ENCODE results near the gene FANCM. TPM values are rescaled to one million over a fixed set of nuclear protein-coding genes. Genes with fewer than 3 reads are reported as not detected.

The FANCM gene
- polyA plus RNA-seq, 1 donor (not counting 4 experiments of a cell fraction or from before 2014, with no cell fraction given): 6.0 TPM

DNA sequence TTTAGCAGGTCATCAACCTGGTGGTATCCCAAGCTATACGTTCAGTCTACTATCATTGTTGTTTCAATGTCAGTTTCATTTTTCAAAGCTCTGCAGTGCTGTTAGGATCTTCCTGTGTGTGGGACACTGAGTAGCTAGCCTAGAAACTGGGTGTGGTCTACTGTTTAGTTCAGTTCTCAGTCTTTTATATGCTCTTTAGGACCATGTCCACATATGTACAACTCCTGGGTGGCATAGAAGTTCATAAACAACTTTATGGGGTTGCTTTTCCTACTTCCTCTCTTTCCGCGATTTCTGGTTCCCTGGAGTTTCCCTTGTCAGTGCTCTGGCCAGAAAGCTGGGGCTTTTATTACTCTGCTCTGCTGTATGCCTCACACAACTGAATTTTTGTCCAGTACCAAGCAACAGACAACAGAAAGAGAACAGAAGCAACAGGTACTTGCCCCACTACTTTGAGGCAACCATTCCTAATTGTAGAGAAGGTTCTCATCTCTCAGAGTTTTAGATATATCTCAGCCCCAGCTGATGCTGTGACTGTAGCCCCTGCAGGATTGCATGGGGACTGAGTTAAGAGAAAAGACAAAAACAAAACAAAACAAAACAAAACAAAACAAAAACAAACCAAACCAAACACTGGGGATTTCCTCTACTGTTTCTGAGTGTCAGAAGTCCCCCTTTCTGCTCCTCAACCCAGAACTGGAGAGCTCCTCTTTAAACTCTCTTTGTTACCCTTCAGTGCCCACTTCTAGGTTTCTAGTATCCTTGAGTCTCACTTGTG, 86.9 kb downstream of the FANCM start:
- no peaks in the 10 kb centered on the region for H3K4me1 ChIP-seq (ENCODE audit: control insufficient read depth, extremely low read depth, insufficient read depth, low read length)
- FAIRE-seq (no peak), DNase-seq (ENCODE audit: low read depth, low spot score) (no peak)
- no peak overlapping the region for H2AFZ ChIP-seq (ENCODE audit: control insufficient read depth, low read length)
- no peak overlapping the region for H3K4me2 ChIP-seq (ENCODE audit: control insufficient read depth, extremely low read depth, insufficient read depth, low read depth, low read length)
- dilution Hi-C loops (cut with MboI; ENCODE audit: extremely low pct_ligation_motif_present, low sequenced_read_pairs): no loop called here
- peaks cover 0 to 10% of the 10 kb centered on the region in 2 experiments for H3K36me3 ChIP-seq (ENCODE audit: control insufficient read depth in 2 of 2, extremely low read depth in 1 of 2, insufficient read depth in 2 of 2, low read length in 2 of 2)
- H3K27me3 ChIP-seq (ENCODE audit: control insufficient read depth, extremely low read depth, insufficient read depth, low read length): no peaks in the 10 kb centered on the region
- no peak overlapping the region for H3K4me3 ChIP-seq (ENCODE audit: control insufficient read depth in 2 of 3, extremely low read depth in 1 of 3, insufficient read depth in 2 of 3, low read depth in 1 of 3, low read length in 3 of 3)
- TF ChIP-seq, protein P1, sequence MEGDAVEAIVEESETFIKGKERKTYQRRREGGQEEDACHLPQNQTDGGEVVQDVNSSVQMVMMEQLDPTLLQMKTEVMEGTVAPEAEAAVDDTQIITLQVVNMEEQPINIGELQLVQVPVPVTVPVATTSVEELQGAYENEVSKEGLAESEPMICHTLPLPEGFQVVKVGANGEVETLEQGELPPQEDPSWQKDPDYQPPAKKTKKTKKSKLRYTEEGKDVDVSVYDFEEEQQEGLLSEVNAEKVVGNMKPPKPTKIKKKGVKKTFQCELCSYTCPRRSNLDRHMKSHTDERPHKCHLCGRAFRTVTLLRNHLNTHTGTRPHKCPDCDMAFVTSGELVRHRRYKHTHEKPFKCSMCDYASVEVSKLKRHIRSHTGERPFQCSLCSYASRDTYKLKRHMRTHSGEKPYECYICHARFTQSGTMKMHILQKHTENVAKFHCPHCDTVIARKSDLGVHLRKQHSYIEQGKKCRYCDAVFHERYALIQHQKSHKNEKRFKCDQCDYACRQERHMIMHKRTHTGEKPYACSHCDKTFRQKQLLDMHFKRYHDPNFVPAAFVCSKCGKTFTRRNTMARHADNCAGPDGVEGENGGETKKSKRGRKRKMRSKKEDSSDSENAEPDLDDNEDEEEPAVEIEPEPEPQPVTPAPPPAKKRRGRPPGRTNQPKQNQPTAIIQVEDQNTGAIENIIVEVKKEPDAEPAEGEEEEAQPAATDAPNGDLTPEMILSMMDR (optimal IDR thresholded peaks at IDR 0.05 in 1 of 3, IDR thresholded peaks at IDR 0.05 in 1 of 3, conservative IDR thresholded peaks at IDR 0.05 in 1 of 3; ENCODE audit: extremely low read depth in 1 of 3, insufficient read depth in 2 of 3, low read length in 3 of 3): no peak
- TF ChIP-seq EZH2 (IDR thresholded peaks at IDR 0.05; ENCODE audit: low read length): no peak
- no peaks in the 10 kb centered on the region for H3K9me1 ChIP-seq (ENCODE audit: control insufficient read depth, extremely low read depth, insufficient read depth, low read length)
- no peak overlapping the region for H3K27ac ChIP-seq (ENCODE audit: control insufficient read depth, insufficient read depth, low read length)
- H4K20me1 ChIP-seq (ENCODE audit: control insufficient read depth, extremely low read depth, insufficient read depth, low read length): no peaks in the 10 kb centered on the region
- no peak overlapping the region for H3K9ac ChIP-seq (ENCODE audit: control insufficient read depth, extremely low read depth, insufficient read depth, low read length)
- H3K9me3 ChIP-seq (ENCODE audit: control insufficient read depth, low read depth, low read length): no peaks in the 10 kb centered on the region
- no peaks in the 10 kb centered on the region for H3K79me2 ChIP-seq (ENCODE audit: control insufficient read depth, insufficient read depth, low read length)

DNA sequence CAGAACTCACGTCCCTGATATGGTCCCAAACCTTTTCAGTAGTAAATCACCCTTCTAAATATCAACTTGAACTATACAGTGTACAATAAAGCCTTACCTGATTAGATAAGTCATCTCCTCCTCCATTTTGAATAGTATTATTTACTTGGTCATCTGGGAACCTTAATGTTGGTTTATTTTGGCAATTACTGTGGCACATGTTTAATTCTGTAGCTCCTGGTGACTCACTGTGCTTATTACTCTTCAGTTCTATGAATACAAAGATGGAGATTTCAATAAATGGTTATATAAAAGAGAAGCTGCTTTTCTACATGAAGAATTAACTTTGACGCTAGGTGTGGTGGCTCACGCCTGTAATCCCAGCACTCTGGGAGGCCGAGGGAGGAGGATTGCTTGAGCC, 91.8 kb downstream of the FANCM start:
- dilution Hi-C loops (cut with MboI; ENCODE audit: extremely low pct_ligation_motif_present, low sequenced_read_pairs): no loop called here
- no peak overlapping the region for H2AFZ ChIP-seq (ENCODE audit: control insufficient read depth, low read length)

More for the DNA sequence above, 91.8 kb downstream of the FANCM start:
- Histone ChIP-seq H3K27me3 (ENCODE audit: control insufficient read depth, extremely low read depth, insufficient read depth, low read length) (no peaks in the 10 kb centered on the region), H3K9ac (ENCODE audit: control insufficient read depth, extremely low read depth, insufficient read depth, low read length) (no peak overlapping the region), H3K36me3 (ENCODE audit: control insufficient read depth in 2 of 2, extremely low read depth in 1 of 2, insufficient read depth in 2 of 2, low read length in 2 of 2) (peaks cover 2 to 8% of the 10 kb centered on the region in 2 experiments), H3K9me3 (ENCODE audit: control insufficient read depth, low read depth, low read length) (no peaks in the 10 kb centered on the region), H3K9me1 (ENCODE audit: control insufficient read depth, extremely low read depth, insufficient read depth, low read length) (no peaks in the 10 kb centered on the region), H3K4me1 (ENCODE audit: control insufficient read depth, extremely low read depth, insufficient read depth, low read length) (no peaks in the 10 kb centered on the region), H4K20me1 (ENCODE audit: control insufficient read depth, extremely low read depth, insufficient read depth, low read length) (no peaks in the 10 kb centered on the region), H3K27ac (ENCODE audit: control insufficient read depth, insufficient read depth, low read length) (no peak overlapping the region), H3K79me2 (ENCODE audit: control insufficient read depth, insufficient read depth, low read length) (no peaks in the 10 kb centered on the region), H3K4me2 (ENCODE audit: control insufficient read depth, extremely low read depth, insufficient read depth, low read depth, low read length) (no peak overlapping the region), H3K4me3 (ENCODE audit: control insufficient read depth in 2 of 3, extremely low read depth in 1 of 3, insufficient read depth in 2 of 3, low read depth in 1 of 3, low read length in 3 of 3) (no peak overlapping the region)
- DNase-seq (ENCODE audit: low read depth, low spot score) (no peak), FAIRE-seq (no peak)
- TF ChIP-seq EZH2 (IDR thresholded peaks at IDR 0.05; ENCODE audit: low read length): no peak
- TF ChIP-seq, protein P1 (optimal IDR thresholded peaks at IDR 0.05 in 1 of 3, IDR thresholded peaks at IDR 0.05 in 1 of 3, conservative IDR thresholded peaks at IDR 0.05 in 1 of 3; ENCODE audit: extremely low read depth in 1 of 3, insufficient read depth in 2 of 3, low read length in 3 of 3): no peak

All from keratinocyte (primary cell).